HEK293 (cell line): ENCODE measurements around the gene P2RX7.

ENCODE experiments used
- GFI1B ChIP-seq: fragments of 450-650 bp; formaldehyde crosslinking; IDR thresholded peaks from 2 replicates; pipeline ENCODE4 v1.5.1; 2016; ENCODE audit warnings: missing biosample characterization, missing genetic modification characterization
- GLIS2 ChIP-seq: fragments of 450-650 bp; formaldehyde crosslinking; IDR thresholded peaks from 2 replicates; pipeline ENCODE4 v1.5.1; 2016; ENCODE audit warnings: missing biosample characterization, missing genetic modification characterization
- HIC1 ChIP-seq: fragments of 450-650 bp; formaldehyde crosslinking; IDR thresholded peaks from 2 replicates; pipeline ENCODE4 v1.5.1; 2016; ENCODE audit warnings: missing biosample characterization, missing genetic modification characterization
- HOXA7 ChIP-seq: sonication (generic); formaldehyde crosslinking; IDR thresholded peaks from 2 replicates; pipeline ENCODE4 v1.8.1; 2022; ENCODE audit warnings: missing genetic modification reagents, borderline replicate concordance
- KLF10 ChIP-seq: fragments of 450-650 bp; IDR thresholded peaks from 2 replicates; pipeline ENCODE4 v1.5.1; 2018; ENCODE audit warnings: missing biosample characterization, mild to moderate bottlenecking, missing genetic modification characterization
- KLF16 ChIP-seq: fragments of 450-650 bp; formaldehyde crosslinking; IDR thresholded peaks from 2 replicates; pipeline ENCODE4 v1.5.1; 2017; ENCODE audit warnings: missing biosample characterization, missing genetic modification characterization
- KLF9 ChIP-seq: fragments of 450-650 bp; formaldehyde crosslinking; IDR thresholded peaks from 2 replicates; pipeline ENCODE4 v1.5.1; 2016; ENCODE audit warnings: missing biosample characterization, missing genetic modification characterization, low read depth
- MYNN ChIP-seq: fragments of 450-650 bp; formaldehyde crosslinking; IDR thresholded peaks from 2 replicates; pipeline ENCODE4 v1.5.1; 2016; ENCODE audit warnings: missing biosample characterization, missing genetic modification characterization, borderline replicate concordance
- SCRT1 ChIP-seq: fragments of 450-650 bp; formaldehyde crosslinking; IDR thresholded peaks from 2 replicates; pipeline ENCODE4 v1.5.1; 2016; ENCODE audit warnings: missing biosample characterization, missing genetic modification characterization, borderline replicate concordance
- ZBTB11 ChIP-seq: fragments of 450-650 bp; formaldehyde crosslinking; conservative IDR thresholded peaks from 2 replicates; pipeline ENCODE4 v1.5.1; 2016; ENCODE audit warnings: low read depth, missing biosample characterization, missing genetic modification characterization
- ZBTB17 ChIP-seq: fragments of 450-650 bp; formaldehyde crosslinking; IDR thresholded peaks from 2 replicates; pipeline ENCODE4 v1.5.1; 2016; ENCODE audit warnings: missing biosample characterization, missing genetic modification characterization
- ZBTB20 ChIP-seq: fragments of 450-650 bp; formaldehyde crosslinking; IDR thresholded peaks from 2 replicates; pipeline ENCODE4 v1.5.1; 2016; ENCODE audit warnings: missing biosample characterization, missing genetic modification characterization
- ZBTB26 ChIP-seq: fragments of 450-650 bp; formaldehyde crosslinking; optimal IDR thresholded peaks from 2 replicates; pipeline ENCODE3; 2016; ENCODE audit warnings: missing biosample characterization, mild to moderate bottlenecking, missing genetic modification characterization
- ZFHX2 ChIP-seq: fragments of 450-650 bp; formaldehyde crosslinking; conservative IDR thresholded peaks from 2 replicates; pipeline ENCODE4 v1.5.1; 2016; ENCODE audit warnings: missing biosample characterization, missing genetic modification characterization
- ZNF132 ChIP-seq: fragments of 450-650 bp; formaldehyde crosslinking; IDR thresholded peaks from 2 replicates; pipeline ENCODE4 v1.5.1; 2017; ENCODE audit warnings: missing biosample characterization, missing genetic modification characterization, borderline replicate concordance
- ZNF16 ChIP-seq: fragments of 450-650 bp; formaldehyde crosslinking; IDR thresholded peaks from 2 replicates; pipeline ENCODE4 v1.5.1; 2016; ENCODE audit warnings: low read depth, missing biosample characterization, missing genetic modification characterization
- ZNF26 ChIP-seq: fragments of 450-650 bp; formaldehyde crosslinking; IDR thresholded peaks from 2 replicates; pipeline ENCODE4 v1.5.1; 2016; ENCODE audit warnings: missing biosample characterization, missing genetic modification characterization
- ZNF280C ChIP-seq: fragments of 450-650 bp; formaldehyde crosslinking; IDR thresholded peaks from 2 replicates; pipeline ENCODE4 v1.5.1; 2016; ENCODE audit warnings: missing biosample characterization, missing genetic modification characterization
- ZNF311 ChIP-seq: fragments of 450-650 bp; formaldehyde crosslinking; IDR thresholded peaks from 2 replicates; pipeline ENCODE4 v1.5.1; 2017; ENCODE audit warnings: missing biosample characterization, missing genetic modification characterization, borderline replicate concordance
- ZNF404 ChIP-seq: fragments of 450-650 bp; formaldehyde crosslinking; IDR thresholded peaks from 2 replicates; pipeline ENCODE4 v1.5.1; 2017; ENCODE audit warnings: missing biosample characterization, missing genetic modification characterization
- ZNF521 ChIP-seq: fragments of 450-650 bp; formaldehyde crosslinking; IDR thresholded peaks from 2 replicates; pipeline ENCODE4 v1.5.1; 2017; ENCODE audit warnings: missing biosample characterization, mild to moderate bottlenecking, missing genetic modification characterization
- ZNF549 ChIP-seq: fragments of 450-650 bp; IDR thresholded peaks from 2 replicates; pipeline ENCODE4 v1.5.1; 2018; ENCODE audit warnings: missing biosample characterization, missing genetic modification characterization, mild to moderate bottlenecking, inconsistent platforms, moderate library complexity
- ZNF561 ChIP-seq: fragments of 450-650 bp; IDR thresholded peaks from 2 replicates; pipeline ENCODE4 v1.5.1; 2018; ENCODE audit warnings: missing biosample characterization, missing genetic modification characterization, borderline replicate concordance
- ZNF585B ChIP-seq: fragments of 450-650 bp; formaldehyde crosslinking; IDR thresholded peaks from 2 replicates; pipeline ENCODE4 v1.5.1; 2016; ENCODE audit warnings: missing biosample characterization, missing genetic modification characterization
- ZNF624 ChIP-seq: fragments of 450-650 bp; formaldehyde crosslinking; IDR thresholded peaks from 2 replicates; pipeline ENCODE4 v1.5.1; 2017; ENCODE audit warnings: missing biosample characterization, missing genetic modification characterization
- ZNF654 ChIP-seq: fragments of 450-650 bp; formaldehyde crosslinking; IDR thresholded peaks from 2 replicates; pipeline ENCODE4 v1.5.1; 2016; ENCODE audit warnings: low read depth, missing biosample characterization, missing genetic modification characterization
- ZNF692 ChIP-seq: fragments of 450-650 bp; formaldehyde crosslinking; IDR thresholded peaks from 2 replicates; pipeline ENCODE4 v1.5.1; 2016; ENCODE audit warnings: missing biosample characterization, missing genetic modification characterization
- ZNF791 ChIP-seq: fragments of 450-650 bp; formaldehyde crosslinking; IDR thresholded peaks from 2 replicates; pipeline ENCODE4 v1.5.1; 2016; ENCODE audit warnings: missing biosample characterization, missing genetic modification characterization

The P2RX7 gene

GRCh38 chr12:121132601-121133481 lies at the start of gene P2RX7 (continued):
- no peak for TF ChIP-seq ZNF26 (tag by site-specific recombination)
- no peak for TF ChIP-seq ZBTB26 (tag by site-specific recombination)
- TF ChIP-seq ZNF549: no peak
- no peak for TF ChIP-seq ZNF404 (tag by site-specific recombination)
- TF ChIP-seq ZNF561: no peak
- no peak for TF ChIP-seq SCRT1
- TF ChIP-seq ZBTB17 (tag by site-specific recombination): peak; percentile 42
- no peak for TF ChIP-seq ZBTB20 (tag by site-specific recombination)
- 0 out of 2 replicates have a peak, but pooled peaks have one; percentile 16 for TF ChIP-seq GLIS2 (tag by site-specific recombination)
- peak; percentile 81 for TF ChIP-seq ZNF692
- no peak for TF ChIP-seq KLF9 (tag by site-specific recombination)
- no peak for TF ChIP-seq HIC1 (tag by site-specific recombination)
- TF ChIP-seq KLF16 (tag by site-specific recombination): no peak
- TF ChIP-seq GFI1B: no peak
- TF ChIP-seq ZNF624 (tag by site-specific recombination): no peak
- no peak for TF ChIP-seq ZNF280C
- no peak for TF ChIP-seq ZNF132 (tag by site-specific recombination)
- TF ChIP-seq ZNF791 (tag by site-specific recombination): no peak
- no peak for TF ChIP-seq ZBTB11
- TF ChIP-seq KLF10 (tag by site-specific recombination): no peak
- TF ChIP-seq HOXA7 (CRISPR knock-in tag): no peak
- no peak for TF ChIP-seq ZNF521 (tag by site-specific recombination)
- TF ChIP-seq MYNN: no peak
- TF ChIP-seq ZNF654 (tag by site-specific recombination): no peak
- no peak for TF ChIP-seq ZNF311 (tag by site-specific recombination)
- no peak for TF ChIP-seq ZNF585B (tag by site-specific recombination)
- peak; percentile 29 for TF ChIP-seq ZFHX2 (tag by site-specific recombination)
- TF ChIP-seq ZNF16 (tag by site-specific recombination): no peak
